ENCODE measurements around the gene EVI2B. TPM values are rescaled to one million over a fixed set of nuclear protein-coding genes. Genes with fewer than 3 reads are reported as not detected.

EVI2B gene
- total RNA-seq, 5 donors from 2014 or later (not counting 1 experiment from before 2014, with no cell fraction given): 86.2 to 130 (median 111) TPM

GRCh38 chr17:31308372-31309334 is 5.2 kb downstream of the EVI2B start:
- peak in 1 of 35 experiments; percentile 62 for DNase-seq
- H3K27ac ChIP-seq (ENCODE audit: low read length): peak overlapping the region; percentile 90
- peak overlapping the region in 1 of 2 donors; percentile 67 for H3K4me3 ChIP-seq (ENCODE audit: control insufficient read depth in 1 of 2, extremely low read depth in 1 of 2, low read length in 1 of 2)
- peaks cover 19 to 33% of the 10 kb centered on the region in 2 experiments for H3K4me1 ChIP-seq (ENCODE audit: control insufficient read depth in 1 of 2, extremely low read depth in 1 of 2, insufficient read depth in 2 of 2, low read length in 2 of 2)
- peaks cover 60 to 78% (median 65%) of the 10 kb centered on the region in 3 donors for H3K4me1 Mint-ChIP-seq
- peaks cover 0 to 5% (median 4%) of the 10 kb centered on the region in 3 donors for H3K9me3 Mint-ChIP-seq
- peaks cover 0 to 29% of the 10 kb centered on the region in 2 donors for H3K36me3 ChIP-seq (ENCODE audit: control insufficient read depth in 2 of 2, extremely low read depth in 1 of 2, insufficient read depth in 1 of 2, low read length in 1 of 2)
- WGBS (ENCODE audit: insufficient coverage): 43% methylated on average over 3 of the region's 5 CpGs
- no peaks in the 10 kb centered on the region for H3K27me3 Mint-ChIP-seq
- CTCF ChIA-PET: interaction anchor here in 1 of 2 donors (0.6 to 0.7 kb wide), 2 partner anchors 61 to 186 kb away, joined by 3 to 6 read pairs; no protein-coding TSS in a partner anchor
- POLR2A ChIA-PET: interaction anchor here in 1 of 2 donors (0.5 to 2.4 kb wide), 3 partner anchors 11 to 13 kb away, joined by 3 to 17 read pairs (median 5); partner anchors contain the start of gene EVI2A
- no peaks in the 10 kb centered on the region for H3K9me3 ChIP-seq
- H3K4me3 Mint-ChIP-seq: peak overlapping the region; percentile 77 to 94 (median 88)
- peak overlapping the region; percentile 93 to 94 for H3K27ac Mint-ChIP-seq
- no peaks in the 10 kb centered on the region for H3K27me3 ChIP-seq (replicated peaks in 1 of 2; ENCODE audit: control insufficient read depth in 2 of 2, extremely low read depth in 1 of 2, insufficient read depth in 2 of 2, low read length in 1 of 2)
- peaks cover 39% of the 10 kb centered on the region for H3K36me3 Mint-ChIP-seq
- peak in 1 of 4 experiments; percentile 42 for ATAC-seq (replicated peaks in 1 of 4)

DNA sequence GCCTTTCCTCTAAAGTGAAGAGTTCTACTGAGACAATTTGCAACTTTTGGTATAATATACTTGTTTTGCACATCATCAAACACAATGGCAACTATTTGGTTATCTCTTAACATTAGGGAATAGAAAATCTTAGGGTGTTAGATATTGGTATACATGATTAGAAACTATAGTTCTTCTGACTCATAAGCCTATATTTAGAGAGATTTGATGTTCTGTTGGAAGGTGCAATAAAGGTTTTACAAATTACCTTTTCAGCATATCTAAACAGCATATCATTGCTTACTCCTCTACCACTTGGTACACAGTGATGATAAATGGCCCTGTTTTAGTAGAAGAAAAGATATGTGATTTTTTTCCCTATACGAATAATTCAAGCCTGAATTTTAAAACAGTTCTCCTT is 6.2 kb downstream of the EVI2B start:
- H3K9me3 Mint-ChIP-seq: peaks cover 0 to 5% (median 4%) of the 10 kb centered on the region in 3 donors
- H3K27me3 ChIP-seq (replicated peaks in 1 of 2; ENCODE audit: control insufficient read depth in 2 of 2, extremely low read depth in 1 of 2, insufficient read depth in 2 of 2, low read length in 1 of 2): no peaks in the 10 kb centered on the region
- H3K36me3 Mint-ChIP-seq: peaks cover 49% of the 10 kb centered on the region
- CTCF ChIA-PET: no interaction called here
- peaks cover 0 to 38% of the 10 kb centered on the region in 2 donors for H3K36me3 ChIP-seq (ENCODE audit: control insufficient read depth in 2 of 2, extremely low read depth in 1 of 2, insufficient read depth in 1 of 2, low read length in 1 of 2)
- H3K27me3 Mint-ChIP-seq: no peaks in the 10 kb centered on the region
- ATAC-seq (replicated peaks in 1 of 4): no peak
- H3K4me3 ChIP-seq (ENCODE audit: control insufficient read depth in 1 of 2, extremely low read depth in 1 of 2, low read length in 1 of 2): peak overlapping the region in 1 of 2 donors; percentile 14
- peak overlapping the region; percentile 93 to 94 for H3K27ac Mint-ChIP-seq
- peaks cover 19 to 33% of the 10 kb centered on the region in 2 experiments for H3K4me1 ChIP-seq (ENCODE audit: control insufficient read depth in 1 of 2, extremely low read depth in 1 of 2, insufficient read depth in 2 of 2, low read length in 2 of 2)
- POLR2A ChIA-PET: interaction anchor here in 1 of 2 donors (0.6 kb wide), 1 partner anchor 160 kb away, joined by 9 read pairs; no protein-coding TSS in a partner anchor
- H3K9me3 ChIP-seq: no peaks in the 10 kb centered on the region
- no CpG with 5 or more reads among the region's 1 CpG for WGBS (ENCODE audit: insufficient coverage)
- peak overlapping the region; percentile 90 for H3K27ac ChIP-seq (ENCODE audit: low read length)
- no peak for DNase-seq
- peaks cover 68 to 88% (median 72%) of the 10 kb centered on the region in 3 donors for H3K4me1 Mint-ChIP-seq
- peak overlapping the region; percentile 77 to 94 (median 88) for H3K4me3 Mint-ChIP-seq

DNA sequence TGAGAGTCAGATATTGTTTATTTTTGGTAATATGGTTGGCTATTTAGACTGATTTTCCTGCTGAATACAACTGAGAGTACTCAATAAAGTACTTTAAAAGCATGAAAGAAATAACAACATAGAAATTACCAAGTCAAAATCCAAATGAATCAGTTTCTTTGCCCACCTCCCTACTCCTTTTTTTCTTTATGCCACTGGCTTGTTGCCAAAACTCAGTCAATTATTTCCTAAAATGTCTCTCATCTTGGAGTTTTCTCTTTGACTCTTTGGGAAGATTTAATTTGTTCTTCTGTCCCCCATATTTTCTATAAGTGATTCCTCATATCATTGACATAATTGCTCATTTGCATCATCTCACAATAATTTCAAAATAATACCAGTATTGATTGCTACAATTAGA is 14.2 kb downstream of the EVI2B start:
- H3K4me1 Mint-ChIP-seq: peaks cover 40 to 66% (median 48%) of the 10 kb centered on the region in 3 donors
- no peak overlapping the region for H3K4me3 Mint-ChIP-seq
- H3K27ac Mint-ChIP-seq: peak overlapping the region in 1 of 2 donors; percentile 4
- CTCF ChIA-PET: no interaction called here
- no peak for ATAC-seq (replicated peaks in 1 of 4)
- Histone ChIP-seq H3K27me3 (replicated peaks in 1 of 2; ENCODE audit: control insufficient read depth in 2 of 2, extremely low read depth in 1 of 2, insufficient read depth in 2 of 2, low read length in 1 of 2) (no peaks in the 10 kb centered on the region), H3K4me3 (ENCODE audit: control insufficient read depth in 1 of 2, extremely low read depth in 1 of 2, low read length in 1 of 2) (no peak overlapping the region), H3K36me3 (ENCODE audit: control insufficient read depth in 2 of 2, extremely low read depth in 1 of 2, insufficient read depth in 1 of 2, low read length in 1 of 2) (peaks cover 0 to 17% of the 10 kb centered on the region in 2 donors), H3K9me3 (no peaks in the 10 kb centered on the region), H3K27ac (ENCODE audit: low read length) (no peak overlapping the region), H3K4me1 (ENCODE audit: control insufficient read depth in 1 of 2, extremely low read depth in 1 of 2, insufficient read depth in 2 of 2, low read length in 2 of 2) (no peaks in the 10 kb centered on the region)
- peaks cover 24% of the 10 kb centered on the region for H3K36me3 Mint-ChIP-seq
- POLR2A ChIA-PET: no interaction called here
- H3K27me3 Mint-ChIP-seq: no peaks in the 10 kb centered on the region
- no peak for DNase-seq
- no peaks in the 10 kb centered on the region for H3K9me3 Mint-ChIP-seq

GRCh38 chr17:31297090-31297489 is 16.8 kb downstream of the EVI2B start, which contains the start of gene OMG:
Gene OMG (minus strand): TSS chr17:31297239. CDS start chr17:31296331, 908 bp downstream.
- Mint-ChIP-seq H3K36me3 (peaks cover 2% of the 10 kb centered on the region), H3K4me1 (peaks cover 25 to 42% (median 30%) of the 10 kb centered on the region in 3 donors), H3K9me3 (no peaks in the 10 kb centered on the region)

DNA sequence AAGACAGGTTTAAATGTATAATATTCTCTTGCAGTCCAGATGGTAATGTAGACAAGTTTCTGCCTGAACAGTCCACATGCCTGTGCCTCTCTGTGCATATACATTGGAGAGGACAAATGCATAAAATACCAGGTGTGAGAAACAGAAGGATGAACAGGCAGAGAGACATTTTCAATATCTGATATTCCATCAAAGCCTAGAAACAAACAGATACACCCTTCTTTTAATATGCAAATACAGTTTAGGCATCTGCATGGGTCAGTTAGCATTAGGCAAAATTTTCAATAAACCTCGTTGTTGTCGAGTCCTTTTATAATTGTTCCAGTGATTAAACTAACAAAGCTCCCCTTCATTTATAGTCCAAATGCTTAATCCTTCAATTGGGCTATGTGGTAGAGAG is 17.7 kb downstream of the EVI2B start:
- no peak for DNase-seq
- Histone ChIP-seq H3K4me1 (ENCODE audit: control insufficient read depth in 1 of 2, extremely low read depth in 1 of 2, insufficient read depth in 2 of 2, low read length in 2 of 2) (no peaks in the 10 kb centered on the region), H3K9me3 (no peaks in the 10 kb centered on the region), H3K27me3 (replicated peaks in 1 of 2; ENCODE audit: control insufficient read depth in 2 of 2, extremely low read depth in 1 of 2, insufficient read depth in 2 of 2, low read length in 1 of 2) (no peaks in the 10 kb centered on the region), H3K4me3 (ENCODE audit: control insufficient read depth in 1 of 2, extremely low read depth in 1 of 2, low read length in 1 of 2) (no peak overlapping the region), H3K27ac (ENCODE audit: low read length) (no peak overlapping the region), H3K36me3 (ENCODE audit: control insufficient read depth in 2 of 2, extremely low read depth in 1 of 2, insufficient read depth in 1 of 2, low read length in 1 of 2) (no peaks in the 10 kb centered on the region)
- ATAC-seq (replicated peaks in 1 of 4): no peak
- Mint-ChIP-seq H3K27ac (no peak overlapping the region), H3K36me3 (peaks cover 5% of the 10 kb centered on the region), H3K9me3 (no peaks in the 10 kb centered on the region), H3K4me3 (no peak overlapping the region), H3K27me3 (no peaks in the 10 kb centered on the region), H3K4me1 (peaks cover 17 to 33% (median 21%) of the 10 kb centered on the region in 3 donors)
- no CpG with 5 or more reads among the region's 2 CpGs for WGBS (ENCODE audit: insufficient coverage)
- POLR2A ChIA-PET: no interaction called here
- CTCF ChIA-PET: no interaction called here

More at GRCh38 chr17:31297090-31297489, 16.8 kb downstream of the EVI2B start, which contains the start of gene OMG:
- Histone ChIP-seq H3K27ac (ENCODE audit: low read length) (no peak within 1 kb of the TSS), H3K9me3 (no peaks in the 10 kb centered on the region), H3K27me3 (replicated peaks in 1 of 2; ENCODE audit: control insufficient read depth in 2 of 2, extremely low read depth in 1 of 2, insufficient read depth in 2 of 2, low read length in 1 of 2) (no peaks in the 10 kb centered on the region), H3K4me1 (ENCODE audit: control insufficient read depth in 1 of 2, extremely low read depth in 1 of 2, insufficient read depth in 2 of 2, low read length in 2 of 2) (no peaks in the 10 kb centered on the region), H3K36me3 (ENCODE audit: control insufficient read depth in 2 of 2, extremely low read depth in 1 of 2, insufficient read depth in 1 of 2, low read length in 1 of 2) (no peaks in the 10 kb centered on the region), H3K4me3 (ENCODE audit: control insufficient read depth in 1 of 2, extremely low read depth in 1 of 2, low read length in 1 of 2) (no peak within 1 kb of the TSS)
- no peak within 1 kb of the TSS for H3K27ac Mint-ChIP-seq
- H3K4me3 Mint-ChIP-seq: no peak within 1 kb of the TSS
- ATAC-seq (replicated peaks in 1 of 4) (no peak), DNase-seq (no peak)
- ChIA-PET POLR2A (no interaction called here), CTCF (no interaction called here)
- WGBS (ENCODE audit: insufficient coverage): 96% methylated on average over 4 of the region's 7 CpGs
- H3K27me3 Mint-ChIP-seq: no peaks in the 10 kb centered on the region

GRCh38 chr17:31295489-31295871 is 18.4 kb downstream of the EVI2B start:
- POLR2A ChIA-PET: interaction anchor here in 1 of 2 donors (0.8 kb wide), 1 partner anchor 24 kb away, joined by 5 read pairs; no protein-coding TSS in a partner anchor
- no peak for ATAC-seq (replicated peaks in 1 of 4)
- Mint-ChIP-seq H3K4me3 (no peak overlapping the region), H3K9me3 (no peaks in the 10 kb centered on the region), H3K27me3 (no peaks in the 10 kb centered on the region), H3K27ac (no peak overlapping the region), H3K36me3 (peaks cover 6% of the 10 kb centered on the region), H3K4me1 (peaks cover 13 to 27% (median 15%) of the 10 kb centered on the region in 3 donors)
- H3K27ac ChIP-seq (ENCODE audit: low read length): no peak overlapping the region
- CTCF ChIA-PET: no interaction called here
- no peaks in the 10 kb centered on the region for H3K27me3 ChIP-seq (replicated peaks in 1 of 2; ENCODE audit: control insufficient read depth in 2 of 2, extremely low read depth in 1 of 2, insufficient read depth in 2 of 2, low read length in 1 of 2)
- 100% methylated on average over 1 of the region's 1 CpG for WGBS (ENCODE audit: insufficient coverage)
- H3K4me1 ChIP-seq (ENCODE audit: control insufficient read depth in 1 of 2, extremely low read depth in 1 of 2, insufficient read depth in 2 of 2, low read length in 2 of 2): no peaks in the 10 kb centered on the region
- no peak overlapping the region for H3K4me3 ChIP-seq (ENCODE audit: control insufficient read depth in 1 of 2, extremely low read depth in 1 of 2, low read length in 1 of 2)
- DNase-seq: no peak
- no peaks in the 10 kb centered on the region for H3K36me3 ChIP-seq (ENCODE audit: control insufficient read depth in 2 of 2, extremely low read depth in 1 of 2, insufficient read depth in 1 of 2, low read length in 1 of 2)
- H3K9me3 ChIP-seq: no peaks in the 10 kb centered on the region

Data from T-cell (primary cell).